Suprapubic skin (tissue), 4 donors: Measurements from ENCODE around the gene PRR15L. TPM values are rescaled to one million over a fixed set of nuclear protein-coding genes. Genes with fewer than 3 reads are reported as not detected.

Experiments
- DNase-seq, 2 donors: peaks; one replicate each; pipeline ENCODE4 v3.0.0-alpha.2; 2019; ENCODE audit warnings: low spot score in 2 of 2
- H3K27ac ChIP-seq: fragments of 200-600 bp; sonication (generic); one replicate; pipeline ENCODE4 v1.5.1; 2019
- H3K27me3 ChIP-seq: fragments of 200-600 bp; sonication (generic); one replicate; pipeline ENCODE4 v1.5.1; 2019
- H3K36me3 ChIP-seq: fragments of 200-600 bp; sonication (generic); one replicate; pipeline ENCODE4 v1.5.1; 2019
- H3K4me1 ChIP-seq: fragments of 200-600 bp; sonication (generic); one replicate; pipeline ENCODE4 v1.5.1; 2019
- H3K4me3 ChIP-seq: fragments of 200-600 bp; sonication (generic); one replicate; pipeline ENCODE4 v1.5.1; 2019; ENCODE audit warnings: mild to moderate bottlenecking
- H3K9me3 ChIP-seq: fragments of 200-600 bp; sonication (generic); one replicate; pipeline ENCODE4 v1.5.1; 2019
- EP300 ChIP-seq: sonication (generic); formaldehyde crosslinking; IDR thresholded peaks from one replicate; pipeline ENCODE4 v1.6.1; 2017; ENCODE audit warnings: antibody characterized with exemption
- POLR2A ChIP-seq, 2 donors: fragments of 450-650 bp; IDR thresholded peaks; one replicate each; pipeline ENCODE4 v1.6.1; 2017; ENCODE audit warnings: antibody characterized with exemption in 2 of 2, mild to moderate bottlenecking in 2 of 2, moderate library complexity in 2 of 2
- POLR2AphosphoS5 ChIP-seq, 3 donors: sonication (generic); formaldehyde crosslinking; IDR thresholded peaks; one replicate each; pipeline ENCODE4 v1.6.1; 2017; ENCODE audit warnings: antibody characterized with exemption in 3 of 3
- WGBS: methylation state at CpG from one replicate; pipeline ENCODE4 v1.1.5; 2018; 5-methylcytosine and 5-hydroxymethylcytosine counted together
- total RNA-seq, 4 donors: library from RNA; depleted of rRNA; stranded (reverse); fragments of >200 nt; gene quantifications; one replicate each; pipeline ENCODE4 v1.1.0, GENCODE V29; 2016
- TF ChIP-seq, protein P1 (sequence below), 2 donors: fragments of 200-600 bp in 1 of 2; fragments of 450-650 bp in 1 of 2; sonication (generic) in 1 of 2; IDR thresholded peaks; one replicate each; pipeline ENCODE4 v1.5.1; 2016 to 2019; ENCODE audit warnings: antibody characterized with exemption in 2 of 2, mild to moderate bottlenecking in 1 of 2, moderate library complexity in 1 of 2

PRR15L gene
- total RNA-seq, 4 donors from 2014 or later, result 11.4 to 27.1 (median 21.8) TPM

DNA sequence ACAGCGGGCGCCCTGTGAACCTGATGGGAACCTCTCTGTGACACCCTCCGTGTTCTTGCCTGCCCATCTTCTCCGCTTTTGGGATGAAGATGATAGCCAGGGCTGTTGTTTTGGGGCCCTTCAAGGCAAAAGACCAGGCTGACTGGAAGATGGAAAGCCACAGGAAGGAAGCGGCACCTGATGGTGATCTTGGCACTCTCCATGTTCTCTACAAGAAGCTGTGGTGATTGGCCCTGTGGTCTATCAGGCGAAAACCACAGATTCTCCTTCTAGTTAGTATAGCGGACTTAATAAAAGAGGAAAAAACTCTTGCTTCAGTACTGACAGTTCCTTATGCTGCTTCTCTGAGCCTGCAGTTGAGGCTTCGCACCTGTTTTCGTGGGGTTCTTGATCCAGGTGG lies 23.8 kb upstream of the PRR15L start:
- Histone ChIP-seq H3K27ac (no peak overlapping the region), H3K36me3 (peaks cover 69% of the 10 kb centered on the region), H3K4me1 (peaks cover 7% of the 10 kb centered on the region), H3K27me3 (no peaks in the 10 kb centered on the region), H3K9me3 (no peaks in the 10 kb centered on the region), H3K4me3 (no peak overlapping the region)
- 93% methylated on average over 9 of the region's 9 CpGs for WGBS
- DNase-seq, result no peak
- TF ChIP-seq EP300 (no peak), POLR2A (IDR thresholded peaks at IDR 0.05) (no peak), POLR2AphosphoS5 (IDR thresholded peaks at IDR 0.05) (no peak)
- TF ChIP-seq, protein P1, sequence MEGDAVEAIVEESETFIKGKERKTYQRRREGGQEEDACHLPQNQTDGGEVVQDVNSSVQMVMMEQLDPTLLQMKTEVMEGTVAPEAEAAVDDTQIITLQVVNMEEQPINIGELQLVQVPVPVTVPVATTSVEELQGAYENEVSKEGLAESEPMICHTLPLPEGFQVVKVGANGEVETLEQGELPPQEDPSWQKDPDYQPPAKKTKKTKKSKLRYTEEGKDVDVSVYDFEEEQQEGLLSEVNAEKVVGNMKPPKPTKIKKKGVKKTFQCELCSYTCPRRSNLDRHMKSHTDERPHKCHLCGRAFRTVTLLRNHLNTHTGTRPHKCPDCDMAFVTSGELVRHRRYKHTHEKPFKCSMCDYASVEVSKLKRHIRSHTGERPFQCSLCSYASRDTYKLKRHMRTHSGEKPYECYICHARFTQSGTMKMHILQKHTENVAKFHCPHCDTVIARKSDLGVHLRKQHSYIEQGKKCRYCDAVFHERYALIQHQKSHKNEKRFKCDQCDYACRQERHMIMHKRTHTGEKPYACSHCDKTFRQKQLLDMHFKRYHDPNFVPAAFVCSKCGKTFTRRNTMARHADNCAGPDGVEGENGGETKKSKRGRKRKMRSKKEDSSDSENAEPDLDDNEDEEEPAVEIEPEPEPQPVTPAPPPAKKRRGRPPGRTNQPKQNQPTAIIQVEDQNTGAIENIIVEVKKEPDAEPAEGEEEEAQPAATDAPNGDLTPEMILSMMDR (IDR thresholded peaks at IDR 0.05), result no peak

DNA sequence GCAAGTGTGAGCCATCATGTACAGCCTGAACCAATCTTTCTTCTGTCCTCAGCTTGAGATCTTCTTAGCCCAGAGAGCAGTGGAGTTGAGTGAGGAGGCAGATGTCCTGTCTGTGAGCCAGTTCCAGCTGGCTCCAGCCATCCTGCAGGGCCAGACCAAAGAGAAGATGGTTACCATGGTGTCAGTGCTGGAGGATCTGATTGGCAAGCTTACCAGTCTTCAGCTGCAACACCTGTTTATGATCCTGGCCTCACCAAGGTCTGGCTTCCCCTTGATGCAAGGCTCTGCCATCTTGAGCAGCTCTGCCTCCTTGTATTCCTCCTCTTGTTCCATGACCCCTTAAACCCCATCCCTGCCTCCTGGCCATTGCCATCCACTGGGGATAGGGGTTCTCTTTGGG lies 22.9 kb upstream of the PRR15L start:
- H3K27me3 ChIP-seq, result no peaks in the 10 kb centered on the region
- H3K4me1 ChIP-seq, result peaks cover 7% of the 10 kb centered on the region
- no peak overlapping the region for H3K27ac ChIP-seq
- peaks cover 78% of the 10 kb centered on the region for H3K36me3 ChIP-seq
- no peaks in the 10 kb centered on the region for H3K9me3 ChIP-seq
- TF ChIP-seq, protein P1 (IDR thresholded peaks at IDR 0.05), result no peak
- TF ChIP-seq POLR2AphosphoS5 (IDR thresholded peaks at IDR 0.05), result no peak
- no peak for TF ChIP-seq EP300
- TF ChIP-seq POLR2A (IDR thresholded peaks at IDR 0.05), result no peak
- no peak for DNase-seq
- H3K4me3 ChIP-seq, result no peak overlapping the region

DNA sequence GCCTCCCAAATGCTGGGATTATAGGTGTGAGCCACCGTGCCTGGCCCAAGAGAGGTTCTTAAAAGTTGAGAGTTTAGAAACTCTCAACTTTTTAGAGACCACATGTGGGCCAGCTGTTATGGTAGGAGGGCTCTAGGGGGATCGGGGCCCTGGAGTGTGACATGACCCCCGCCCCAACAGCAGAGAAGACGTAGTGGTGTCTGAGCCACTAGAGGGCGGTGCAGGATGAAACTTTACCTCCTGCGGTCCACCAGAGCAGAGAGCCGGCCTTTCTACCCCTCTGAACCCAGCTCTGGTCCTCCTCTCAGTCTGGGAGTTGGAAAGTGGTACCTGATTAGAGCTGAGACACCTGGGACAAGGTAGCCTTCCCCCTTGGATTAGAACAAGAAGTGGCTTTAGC lies 20.6 kb upstream of the PRR15L start:
- no peak for TF ChIP-seq EP300
- TF ChIP-seq, protein P1 (IDR thresholded peaks at IDR 0.05), result peak; percentile 48 to 61
- TF ChIP-seq POLR2A (IDR thresholded peaks at IDR 0.05), result no peak
- H3K36me3 ChIP-seq, result peaks cover 100% of the 10 kb centered on the region
- no peak overlapping the region for H3K27ac ChIP-seq
- H3K9me3 ChIP-seq, result no peaks in the 10 kb centered on the region
- 25% methylated on average over 7 of the region's 7 CpGs for WGBS
- peaks cover 7% of the 10 kb centered on the region for H3K4me1 ChIP-seq
- H3K27me3 ChIP-seq, result no peaks in the 10 kb centered on the region
- no peak overlapping the region for H3K4me3 ChIP-seq
- DNase-seq, result no peak

DNA sequence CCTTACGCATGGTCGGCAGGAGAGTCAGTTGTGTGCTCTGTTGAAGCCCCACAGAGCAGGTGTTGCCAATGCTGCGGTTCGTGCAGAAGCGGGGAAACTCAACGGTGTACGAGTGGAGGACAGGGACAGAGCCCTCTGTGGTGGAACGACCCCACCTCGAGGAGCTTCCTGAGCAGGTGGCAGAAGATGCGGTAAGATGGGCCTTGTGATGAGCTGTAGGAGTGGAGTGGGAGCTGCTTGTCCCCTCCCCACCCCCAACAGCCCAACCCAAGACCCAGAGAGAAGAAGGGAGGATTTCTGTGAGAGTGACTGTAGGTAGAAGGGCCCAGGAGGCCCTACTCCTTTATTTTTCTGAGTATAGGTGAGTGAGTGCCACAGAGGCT lies 18.1 kb upstream of the PRR15L start:
- WGBS, result 89% methylated on average over 10 of the region's 10 CpGs
- Histone ChIP-seq H3K27me3 (no peaks in the 10 kb centered on the region), H3K4me1 (peaks cover 17% of the 10 kb centered on the region), H3K4me3 (no peak overlapping the region), H3K9me3 (no peaks in the 10 kb centered on the region), H3K27ac (no peak overlapping the region), H3K36me3 (peaks cover 77% of the 10 kb centered on the region)
- no peak for DNase-seq
- no peak for TF ChIP-seq POLR2A (IDR thresholded peaks at IDR 0.05)
- TF ChIP-seq EP300, result no peak

DNA sequence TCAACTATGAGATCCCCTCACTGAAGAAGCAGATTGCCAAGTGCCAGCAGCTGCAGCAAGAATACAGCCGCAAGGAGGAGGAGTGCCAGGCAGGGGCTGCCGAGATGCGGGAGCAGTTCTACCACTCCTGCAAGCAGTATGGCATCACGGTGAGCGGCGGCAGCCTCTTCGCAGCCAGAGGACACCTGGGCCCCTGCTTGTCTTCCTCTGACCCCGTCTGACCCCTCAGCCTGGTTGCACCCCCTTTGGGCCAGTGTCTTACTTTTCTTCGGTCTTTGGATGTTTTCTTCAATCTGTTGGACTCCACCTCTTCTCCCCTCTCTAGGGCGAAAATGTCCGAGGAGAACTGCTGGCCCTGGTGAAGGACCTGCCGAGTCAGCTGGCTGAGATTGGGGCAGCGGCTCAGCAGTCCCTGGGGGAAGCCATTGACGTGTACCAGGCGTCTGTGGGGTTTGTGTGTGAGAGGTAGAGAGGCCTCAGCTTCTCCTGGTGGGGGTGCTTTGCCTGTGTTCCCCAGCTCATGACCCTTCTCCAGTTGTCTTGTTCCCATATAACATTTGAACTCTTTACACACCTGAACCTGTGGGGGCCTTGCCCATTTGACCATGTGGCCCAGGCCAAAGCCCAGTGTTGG lies 17.6 kb upstream of the PRR15L start:
- no peak overlapping the region for H3K4me3 ChIP-seq
- WGBS, result 88% methylated on average over 10 of the region's 15 CpGs
- no peak for DNase-seq
- TF ChIP-seq, protein P1 (IDR thresholded peaks at IDR 0.05), result no peak
- TF ChIP-seq EP300 (no peak), POLR2A (IDR thresholded peaks at IDR 0.05) (no peak), POLR2AphosphoS5 (IDR thresholded peaks at IDR 0.05) (no peak)
- H3K9me3 ChIP-seq, result no peaks in the 10 kb centered on the region
- peaks cover 72% of the 10 kb centered on the region for H3K36me3 ChIP-seq
- H3K27ac ChIP-seq, result no peak overlapping the region
- peaks cover 21% of the 10 kb centered on the region for H3K4me1 ChIP-seq
- no peaks in the 10 kb centered on the region for H3K27me3 ChIP-seq

DNA sequence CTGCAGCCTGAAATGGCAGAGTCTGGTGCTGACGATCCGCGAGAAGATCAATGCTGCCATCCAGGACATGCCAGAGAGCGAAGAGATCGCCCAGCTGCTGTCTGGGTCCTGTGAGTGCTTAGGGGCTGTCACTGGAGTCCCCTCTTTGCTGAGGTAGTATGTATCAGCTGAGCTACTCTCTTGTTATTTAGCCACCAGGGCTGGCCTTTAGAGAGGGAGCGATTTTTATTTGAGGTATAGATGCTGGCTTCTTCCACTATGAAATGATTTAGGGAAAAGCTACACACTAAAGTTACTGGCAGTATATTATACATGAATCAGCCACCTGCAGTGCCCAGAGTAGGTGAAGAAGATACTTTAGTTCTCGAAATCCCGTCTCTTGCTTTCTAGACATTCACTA lies 15.9 kb upstream of the PRR15L start:
- Histone ChIP-seq H3K4me1 (peaks cover 25% of the 10 kb centered on the region), H3K9me3 (no peaks in the 10 kb centered on the region), H3K27ac (no peak overlapping the region), H3K4me3 (no peak overlapping the region), H3K36me3 (peaks cover 54% of the 10 kb centered on the region), H3K27me3 (no peaks in the 10 kb centered on the region)
- no peak for TF ChIP-seq POLR2AphosphoS5 (IDR thresholded peaks at IDR 0.05)
- no peak for TF ChIP-seq EP300
- TF ChIP-seq, protein P1 (IDR thresholded peaks at IDR 0.05), result no peak
- TF ChIP-seq POLR2A (IDR thresholded peaks at IDR 0.05), result no peak
- WGBS, result 90% methylated on average over 8 of the region's 8 CpGs
- DNase-seq, result no peak
